ENCODE measurements around the gene ZNF789. TPM values are rescaled to one million over a fixed set of nuclear protein-coding genes. Genes with fewer than 3 reads are reported as not detected.
"Not testable (repeated sequence)": the region's sequence is repeated elsewhere in the genome, so short reads cannot be mapped to it uniquely, and the experiment has no call there.

Gene ZNF789
- total RNA-seq, 2 experiments from 2014 or later = 32.2 to 59.6 TPM

DNA sequence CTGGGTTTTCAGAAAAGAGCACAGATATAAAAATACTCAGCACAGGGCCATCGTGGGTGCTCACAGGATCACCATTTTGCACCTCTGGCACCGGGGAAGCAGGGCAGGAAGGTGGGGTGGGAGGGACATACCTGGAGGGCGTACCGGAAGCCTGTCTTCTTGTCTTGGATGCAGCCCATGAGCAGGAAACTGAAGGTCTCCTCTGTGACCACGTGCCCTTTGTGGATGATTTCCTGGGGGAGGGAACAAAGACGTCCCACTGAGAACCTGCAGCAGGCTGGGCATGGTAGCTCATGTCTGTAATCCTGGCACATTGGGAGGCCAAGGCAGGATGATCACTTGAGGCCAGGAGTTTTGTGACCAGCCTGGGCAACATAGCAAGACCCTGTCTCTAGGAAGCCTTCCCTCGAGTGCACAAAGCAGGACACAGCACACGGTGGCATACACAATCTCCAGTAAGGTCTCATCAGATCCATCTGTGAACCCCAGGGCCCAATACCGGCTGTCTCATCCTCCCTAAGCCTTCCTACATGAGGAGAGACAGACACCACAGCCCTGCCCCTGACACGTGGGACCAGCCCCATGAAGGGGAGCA, 43.6 kb upstream of the ZNF789 start:
- DNase-seq (ENCODE audit: low spot score) = no peak
- Histone ChIP-seq H2AFZ (ENCODE audit: low read length) (no peak overlapping the region), H3K9me2 (ENCODE audit: insufficient read depth, low read length) (no peaks in the 10 kb centered on the region), H3K27ac (ENCODE audit: low read depth, low read length, poor library complexity, severe bottlenecking) (no peak overlapping the region), H3K79me2 (ENCODE audit: insufficient read depth, low read depth, low read length) (no peaks in the 10 kb centered on the region), H3K4me2 (ENCODE audit: low read length) (no peak overlapping the region), H3K4me3 (ENCODE audit: low read depth, low read length, poor library complexity, severe bottlenecking) (no peak overlapping the region), H3K36me3 (ENCODE audit: insufficient read depth, low read length) (peaks cover 55% of the 10 kb centered on the region), H4K20me1 (ENCODE audit: insufficient read depth, low read length) (no peaks in the 10 kb centered on the region), H3K9me3 (ENCODE audit: low read length) (no peaks in the 10 kb centered on the region), H3K4me1 (ENCODE audit: insufficient read depth, low read length, poor library complexity, severe bottlenecking) (no peaks in the 10 kb centered on the region)
- no TSS peak for BruUV-seq (replicated peaks)
- POLR2A ChIA-PET = no interaction called here
- CTCF ChIA-PET (ENCODE audit: unreplicated experiment) = no interaction called here
- intact Hi-C loops (cut with micrococcal nuclease; ENCODE audit: unreplicated experiment) = no loop called here
- no peak for TF ChIP-seq CTCF (conservative IDR thresholded peaks at IDR 0.05; ENCODE audit: low read length)
- TF ChIP-seq EZH2phosphoT487 (IDR thresholded peaks at IDR 0.05; ENCODE audit: borderline replicate concordance, low read depth, low read length) = no peak

- Histone ChIP-seq H2AFZ (ENCODE audit: low read length) (no peak overlapping the region), H4K20me1 (ENCODE audit: insufficient read depth, low read length) (no peaks in the 10 kb centered on the region), H3K9me3 (ENCODE audit: low read length) (no peaks in the 10 kb centered on the region), H3K4me1 (ENCODE audit: insufficient read depth, low read length, poor library complexity, severe bottlenecking) (no peaks in the 10 kb centered on the region), H3K36me3 (ENCODE audit: insufficient read depth, low read length) (peaks cover 54% of the 10 kb centered on the region), H3K4me3 (ENCODE audit: low read depth, low read length, poor library complexity, severe bottlenecking) (no peak overlapping the region), H3K79me2 (ENCODE audit: insufficient read depth, low read depth, low read length) (no peaks in the 10 kb centered on the region), H3K9me2 (ENCODE audit: insufficient read depth, low read length) (no peaks in the 10 kb centered on the region), H3K4me2 (ENCODE audit: low read length) (no peak overlapping the region), H3K27ac (ENCODE audit: low read depth, low read length, poor library complexity, severe bottlenecking) (no peak overlapping the region)
- no TSS peak for BruUV-seq (replicated peaks)
- ChIA-PET POLR2A (no interaction called here), CTCF (ENCODE audit: unreplicated experiment) (no interaction called here)
- intact Hi-C loops (cut with micrococcal nuclease; ENCODE audit: unreplicated experiment) = no loop called here
- TF ChIP-seq EZH2phosphoT487 (IDR thresholded peaks at IDR 0.05; ENCODE audit: borderline replicate concordance, low read depth, low read length) (no peak), CTCF (conservative IDR thresholded peaks at IDR 0.05; ENCODE audit: low read length) (no peak)
- DNase-seq (ENCODE audit: low spot score) = no peak
These were observed 42.9 kb upstream of the ZNF789 start for GRCh38 chr7:99429756-99430155.

- H3K9me2 ChIP-seq (ENCODE audit: insufficient read depth, low read length); H3K79me2 ChIP-seq (ENCODE audit: insufficient read depth, low read depth, low read length); H4K20me1 ChIP-seq (ENCODE audit: insufficient read depth, low read length); H3K4me2 ChIP-seq (ENCODE audit: low read length); H3K9me3 ChIP-seq (ENCODE audit: low read length); BruUV-seq (replicated peaks); POLR2A ChIA-PET; H3K27ac ChIP-seq (ENCODE audit: low read depth, low read length, poor library complexity, severe bottlenecking); H3K4me1 ChIP-seq (ENCODE audit: insufficient read depth, low read length, poor library complexity, severe bottlenecking); H3K4me3 ChIP-seq (ENCODE audit: low read depth, low read length, poor library complexity, severe bottlenecking); H2AFZ ChIP-seq (ENCODE audit: low read length); DNase-seq (ENCODE audit: low spot score); intact Hi-C loops (cut with micrococcal nuclease; ENCODE audit: unreplicated experiment); CTCF ChIA-PET (ENCODE audit: unreplicated experiment): not testable (repeated sequence)
- H3K36me3 ChIP-seq (ENCODE audit: insufficient read depth, low read length) = peaks cover 52% of the 10 kb centered on the region
These were observed 40.7 kb upstream of the ZNF789 start for GRCh38 chr7:99431756-99432540.

Data from OCI-LY7 (cell line).